Measurements from ENCODE around the gene DENND1A. TPM values are rescaled to one million over a fixed set of nuclear protein-coding genes. Genes with fewer than 3 reads are reported as not detected.

Gene DENND1A
- total RNA-seq, 4 donors from 2014 or later = 19.2 to 26.9 (median 24.0) TPM

DNA sequence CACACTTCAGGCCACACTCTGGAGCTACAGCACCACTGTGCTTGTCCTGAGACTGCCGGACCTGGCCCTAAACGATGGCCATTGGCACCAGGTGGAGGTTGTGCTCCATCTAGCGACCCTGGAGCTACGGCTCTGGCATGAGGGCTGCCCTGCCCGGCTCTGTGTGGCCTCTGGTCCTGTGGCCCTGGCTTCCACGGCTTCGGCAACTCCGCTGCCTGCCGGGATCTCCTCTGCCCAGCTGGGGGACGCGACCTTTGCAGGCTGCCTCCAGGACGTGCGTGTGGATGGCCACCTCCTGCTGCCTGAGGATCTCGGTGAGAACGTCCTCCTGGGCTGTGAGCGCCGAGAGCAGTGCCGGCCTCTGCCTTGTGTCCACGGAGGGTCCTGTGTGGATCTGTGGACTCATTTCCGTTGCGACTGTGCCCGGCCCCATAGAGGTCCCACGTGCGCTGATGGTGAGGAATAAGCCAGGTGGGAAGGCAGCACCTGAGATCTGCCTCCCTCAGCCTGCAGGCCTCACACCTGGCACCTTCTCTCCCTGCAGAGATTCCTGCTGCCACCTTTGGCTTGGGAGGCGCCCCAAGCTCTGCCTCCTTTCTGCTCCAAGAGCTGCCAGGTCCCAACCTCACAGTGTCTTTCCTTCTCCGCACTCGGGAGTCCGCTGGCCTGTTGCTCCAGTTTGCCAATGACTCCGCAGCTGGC lies 559.2 kb downstream of the DENND1A start:
- intact Hi-C loops (cut with DNase I) = no loop called here
- no peak overlapping the region for H3K4me3 ChIP-seq
- 85% methylated on average over 19 of the region's 29 CpGs for WGBS
- H3K27me3 ChIP-seq = peaks cover 0 to 97% (median 17%) of the 10 kb centered on the region in 4 donors
- H3K36me3 ChIP-seq = no peaks in the 10 kb centered on the region
- peaks cover 3 to 24% (median 21%) of the 10 kb centered on the region in 4 donors for H3K4me1 ChIP-seq
- no peak overlapping the region for H3K27ac ChIP-seq (replicated peaks in 1 of 4)
- TF ChIP-seq CTCF (IDR thresholded peaks at IDR 0.05) = no peak
- no peak for TF ChIP-seq POLR2AphosphoS5 (IDR thresholded peaks at IDR 0.05)
- TF ChIP-seq EP300 (IDR thresholded peaks at IDR 0.05) = no peak
- TF ChIP-seq POLR2A (IDR thresholded peaks at IDR 0.05; ENCODE audit: low read depth) = no peak
- H3K9me3 ChIP-seq = no peaks in the 10 kb centered on the region
- no peak for DNase-seq (ENCODE audit: extremely low spot score)

DNA sequence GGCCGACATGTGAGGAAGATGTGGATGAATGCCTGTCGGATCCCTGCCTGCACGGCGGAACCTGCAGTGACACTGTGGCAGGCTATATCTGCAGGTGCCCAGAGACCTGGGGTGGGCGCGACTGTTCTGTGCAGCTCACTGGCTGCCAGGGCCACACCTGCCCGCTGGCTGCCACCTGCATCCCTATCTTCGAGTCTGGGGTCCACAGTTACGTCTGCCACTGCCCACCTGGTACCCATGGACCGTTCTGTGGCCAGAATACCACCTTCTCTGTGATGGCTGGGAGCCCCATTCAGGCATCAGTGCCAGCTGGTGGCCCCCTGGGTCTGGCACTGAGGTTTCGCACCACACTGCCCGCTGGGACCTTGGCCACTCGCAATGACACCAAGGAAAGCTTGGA lies 559.8 kb downstream of the DENND1A start:
- no peak for DNase-seq (ENCODE audit: extremely low spot score)
- intact Hi-C loops (cut with DNase I) = no loop called here
- TF ChIP-seq CTCF (IDR thresholded peaks at IDR 0.05) (no peak), POLR2AphosphoS5 (IDR thresholded peaks at IDR 0.05) (no peak), POLR2A (IDR thresholded peaks at IDR 0.05; ENCODE audit: low read depth) (no peak), EP300 (IDR thresholded peaks at IDR 0.05) (no peak)
- Histone ChIP-seq H3K27me3 (peaks cover 0 to 93% (median 17%) of the 10 kb centered on the region in 4 donors), H3K27ac (replicated peaks in 1 of 4) (no peak overlapping the region), H3K4me1 (peaks cover 0 to 21% (median 16%) of the 10 kb centered on the region in 4 donors), H3K4me3 (no peak overlapping the region), H3K9me3 (no peaks in the 10 kb centered on the region), H3K36me3 (no peaks in the 10 kb centered on the region)
- WGBS = 100% methylated on average over 1 of the region's 13 CpGs

GRCh38 chr9:123369296-123369695 lies 560.6 kb downstream of the DENND1A start:
- Histone ChIP-seq H3K36me3 (no peaks in the 10 kb centered on the region), H3K27ac (replicated peaks in 1 of 4) (no peak overlapping the region), H3K4me1 (peaks cover 0 to 26% (median 20%) of the 10 kb centered on the region in 4 donors), H3K27me3 (peaks cover 0 to 85% (median 13%) of the 10 kb centered on the region in 4 donors), H3K9me3 (no peaks in the 10 kb centered on the region), H3K4me3 (no peak overlapping the region)
- DNase-seq (ENCODE audit: extremely low spot score) = no peak
- TF ChIP-seq POLR2AphosphoS5 (IDR thresholded peaks at IDR 0.05) (no peak), CTCF (IDR thresholded peaks at IDR 0.05) (no peak), POLR2A (IDR thresholded peaks at IDR 0.05; ENCODE audit: low read depth) (no peak), EP300 (IDR thresholded peaks at IDR 0.05) (no peak)
- intact Hi-C loops (cut with DNase I) = no loop called here
- 65% methylated on average over 3 of the region's 3 CpGs for WGBS

DNA sequence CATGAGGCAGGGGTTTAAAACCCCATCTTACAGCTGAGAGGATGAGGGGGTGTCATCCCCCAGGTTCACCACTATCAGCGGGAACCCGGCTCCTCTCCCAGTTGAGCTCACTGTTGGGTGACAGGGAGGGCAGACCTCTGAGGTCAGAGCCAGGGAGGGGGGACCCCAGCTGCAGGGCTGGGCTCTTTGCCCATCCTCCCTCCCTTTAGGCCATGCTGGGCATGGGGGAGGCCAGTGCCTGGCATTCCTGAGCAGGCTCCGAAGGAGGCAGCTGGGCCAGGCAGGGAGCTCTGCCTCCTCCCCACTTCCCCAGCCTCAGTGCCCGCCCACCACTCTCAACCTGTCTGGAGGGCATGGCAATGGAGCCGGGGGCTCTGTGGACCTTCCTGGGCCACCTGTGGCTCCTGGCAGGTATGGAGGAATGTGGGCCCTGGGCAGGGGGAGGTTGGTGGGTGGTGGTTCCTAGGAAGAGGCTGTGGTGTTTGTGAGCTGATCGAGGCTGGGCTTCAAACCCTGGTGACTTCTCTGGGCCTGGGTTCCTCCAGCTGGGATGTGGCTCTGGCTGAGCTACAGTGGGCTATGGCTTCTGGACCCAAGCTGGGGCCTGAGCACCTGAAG lies 561.3 kb downstream of the DENND1A start:
- WGBS = 81% methylated on average over 4 of the region's 6 CpGs
- Histone ChIP-seq H3K4me1 (peaks cover 0 to 26% (median 16%) of the 10 kb centered on the region in 4 donors), H3K27ac (replicated peaks in 1 of 4) (no peak overlapping the region), H3K9me3 (no peaks in the 10 kb centered on the region), H3K4me3 (no peak overlapping the region), H3K27me3 (peaks cover 0 to 78% (median 9%) of the 10 kb centered on the region in 4 donors), H3K36me3 (no peaks in the 10 kb centered on the region)
- intact Hi-C loops (cut with DNase I) = no loop called here
- DNase-seq (ENCODE audit: extremely low spot score) = no peak
- TF ChIP-seq EP300 (IDR thresholded peaks at IDR 0.05) (no peak), POLR2AphosphoS5 (IDR thresholded peaks at IDR 0.05) (no peak), CTCF (IDR thresholded peaks at IDR 0.05) (no peak), POLR2A (IDR thresholded peaks at IDR 0.05; ENCODE audit: low read depth) (no peak)
